NCI-H1105 treated with DMSO at 0.1 percent for 48 hours (cell line): Measurements from ENCODE around the gene ADGRG6.
"Not testable (repeated sequence)": the region's sequence is repeated elsewhere in the genome, so short reads cannot be mapped to it uniquely, and the experiment has no call there.

ENCODE experiments used
- DNase-seq: peaks from one replicate; lab custom pipeline; 2025; lab: John Stamatoyannopoulos, UW

Gene ADGRG6

GRCh38 chr6:142446576-142446975 is 144.8 kb downstream of the ADGRG6 start:
- no peak for DNase-seq

GRCh38 chr6:142448091-142448729 is 146.4 kb downstream of the ADGRG6 start:
- DNase-seq: no peak

- not testable (repeated sequence) for DNase-seq
Observed at GRCh38 chr6:142450856-142451255, 149.0 kb downstream of the ADGRG6 start.

GRCh38 chr6:142452993-142453392 is 151.2 kb downstream of the ADGRG6 start:
- DNase-seq: no peak

GRCh38 chr6:142454196-142454595 is 152.4 kb downstream of the ADGRG6 start:
- not testable (repeated sequence) for DNase-seq

- not testable (repeated sequence) for DNase-seq
Observed at GRCh38 chr6:142454848-142455247, 153.0 kb downstream of the ADGRG6 start.

GRCh38 chr6:142455957-142456589 is 154.3 kb downstream of the ADGRG6 start:
- no peak for DNase-seq

- DNase-seq: no peak
Observed at GRCh38 chr6:142457638-142458406, 156.0 kb downstream of the ADGRG6 start.

- DNase-seq: no peak
Observed at GRCh38 chr6:142458836-142459235, 157.0 kb downstream of the ADGRG6 start.

GRCh38 chr6:142459271-142459670 is 157.5 kb downstream of the ADGRG6 start:
- no peak for DNase-seq

GRCh38 chr6:142462260-142462659 is 160.5 kb downstream of the ADGRG6 start:
- DNase-seq: no peak

GRCh38 chr6:142463988-142464387 is 162.2 kb downstream of the ADGRG6 start:
- DNase-seq: no peak

GRCh38 chr6:142469220-142469619 is 167.4 kb downstream of the ADGRG6 start:
- no peak for DNase-seq

- DNase-seq: no peak
Observed at GRCh38 chr6:142470421-142470820, 168.6 kb downstream of the ADGRG6 start.

GRCh38 chr6:142474531-142475289 is 172.9 kb downstream of the ADGRG6 start:
- DNase-seq: peak; percentile 72

- DNase-seq: no peak
Observed at GRCh38 chr6:142476452-142476851, 174.6 kb downstream of the ADGRG6 start.

GRCh38 chr6:142478117-142478516 is 176.3 kb downstream of the ADGRG6 start:
- DNase-seq: no peak

- DNase-seq: no peak
Observed at GRCh38 chr6:142481466-142481865, 179.7 kb downstream of the ADGRG6 start.

- DNase-seq: no peak
Observed at GRCh38 chr6:142482249-142482648, 180.4 kb downstream of the ADGRG6 start.

- no peak for DNase-seq
Observed at GRCh38 chr6:142482974-142483373, 181.2 kb downstream of the ADGRG6 start.

- DNase-seq: peak; percentile 3
Observed at GRCh38 chr6:142485256-142485655, 183.4 kb downstream of the ADGRG6 start.
